ENCODE data around the gene WRNIP1.

Gene WRNIP1

DNA sequence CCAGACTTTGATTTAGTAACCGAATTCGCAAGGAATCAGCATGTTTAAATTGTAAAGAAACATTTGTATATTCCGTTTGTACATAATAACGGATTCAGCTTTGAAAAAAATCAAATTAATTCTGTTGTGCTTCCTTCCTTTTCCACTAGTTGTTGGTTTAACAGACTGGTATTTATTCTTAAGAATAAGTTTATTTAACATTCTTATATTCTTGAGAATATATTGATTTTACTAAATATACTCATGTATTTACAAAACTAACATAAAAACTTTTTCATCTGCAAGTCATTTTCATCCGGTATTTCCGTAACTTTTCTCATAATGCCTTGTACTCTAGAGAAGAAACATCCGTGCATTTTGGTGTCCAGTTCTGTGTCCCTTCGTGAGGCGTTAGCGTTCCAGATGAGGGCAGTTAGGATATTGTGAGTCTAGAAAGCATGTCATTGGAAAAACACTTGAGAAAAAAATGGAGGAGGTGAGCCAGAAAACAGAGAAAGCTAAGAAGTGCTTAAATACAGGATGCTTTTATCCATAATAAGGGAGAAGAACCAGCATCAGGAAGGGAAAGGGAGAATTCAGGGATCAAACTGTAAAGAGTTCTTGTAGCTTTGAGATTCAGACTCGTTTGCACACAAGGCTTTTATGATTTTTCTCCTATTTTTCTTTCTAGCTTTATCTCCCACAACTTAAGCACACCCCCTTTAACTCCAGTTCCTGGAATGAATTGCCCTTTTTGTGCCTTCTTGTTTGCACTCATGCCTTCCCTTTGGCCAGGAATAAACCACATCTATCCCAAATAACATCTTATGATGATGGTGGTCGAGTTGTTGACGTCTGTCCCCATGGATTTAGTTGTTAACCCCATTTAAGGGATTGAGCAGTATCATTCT, 1.8 kb downstream of the WRNIP1 start (continued):
- TF ChIP-seq, protein P1, sequence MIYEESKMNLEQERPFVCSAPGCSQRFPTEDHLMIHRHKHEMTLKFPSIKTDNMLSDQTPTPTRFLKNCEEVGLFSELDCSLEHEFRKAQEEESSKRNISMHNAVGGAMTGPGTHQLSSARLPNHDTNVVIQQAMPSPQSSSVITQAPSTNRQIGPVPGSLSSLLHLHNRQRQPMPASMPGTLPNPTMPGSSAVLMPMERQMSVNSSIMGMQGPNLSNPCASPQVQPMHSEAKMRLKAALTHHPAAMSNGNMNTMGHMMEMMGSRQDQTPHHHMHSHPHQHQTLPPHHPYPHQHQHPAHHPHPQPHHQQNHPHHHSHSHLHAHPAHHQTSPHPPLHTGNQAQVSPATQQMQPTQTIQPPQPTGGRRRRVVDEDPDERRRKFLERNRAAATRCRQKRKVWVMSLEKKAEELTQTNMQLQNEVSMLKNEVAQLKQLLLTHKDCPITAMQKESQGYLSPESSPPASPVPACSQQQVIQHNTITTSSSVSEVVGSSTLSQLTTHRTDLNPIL (CRISPR knock-in tag; IDR thresholded peaks at IDR 0.05; ENCODE audit: low read depth) = no peak
- TF ChIP-seq, protein P2, sequence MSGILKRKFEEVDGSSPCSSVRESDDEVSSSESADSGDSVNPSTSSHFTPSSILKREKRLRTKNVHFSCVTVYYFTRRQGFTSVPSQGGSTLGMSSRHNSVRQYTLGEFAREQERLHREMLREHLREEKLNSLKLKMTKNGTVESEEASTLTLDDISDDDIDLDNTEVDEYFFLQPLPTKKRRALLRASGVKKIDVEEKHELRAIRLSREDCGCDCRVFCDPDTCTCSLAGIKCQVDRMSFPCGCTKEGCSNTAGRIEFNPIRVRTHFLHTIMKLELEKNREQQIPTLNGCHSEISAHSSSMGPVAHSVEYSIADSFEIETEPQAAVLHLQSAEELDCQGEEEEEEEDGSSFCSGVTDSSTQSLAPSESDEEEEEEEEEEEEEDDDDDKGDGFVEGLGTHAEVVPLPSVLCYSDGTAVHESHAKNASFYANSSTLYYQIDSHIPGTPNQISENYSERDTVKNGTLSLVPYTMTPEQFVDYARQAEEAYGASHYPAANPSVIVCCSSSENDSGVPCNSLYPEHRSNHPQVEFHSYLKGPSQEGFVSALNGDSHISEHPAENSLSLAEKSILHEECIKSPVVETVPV (CRISPR knock-in tag; IDR thresholded peaks at IDR 0.05) = no peak

DNA sequence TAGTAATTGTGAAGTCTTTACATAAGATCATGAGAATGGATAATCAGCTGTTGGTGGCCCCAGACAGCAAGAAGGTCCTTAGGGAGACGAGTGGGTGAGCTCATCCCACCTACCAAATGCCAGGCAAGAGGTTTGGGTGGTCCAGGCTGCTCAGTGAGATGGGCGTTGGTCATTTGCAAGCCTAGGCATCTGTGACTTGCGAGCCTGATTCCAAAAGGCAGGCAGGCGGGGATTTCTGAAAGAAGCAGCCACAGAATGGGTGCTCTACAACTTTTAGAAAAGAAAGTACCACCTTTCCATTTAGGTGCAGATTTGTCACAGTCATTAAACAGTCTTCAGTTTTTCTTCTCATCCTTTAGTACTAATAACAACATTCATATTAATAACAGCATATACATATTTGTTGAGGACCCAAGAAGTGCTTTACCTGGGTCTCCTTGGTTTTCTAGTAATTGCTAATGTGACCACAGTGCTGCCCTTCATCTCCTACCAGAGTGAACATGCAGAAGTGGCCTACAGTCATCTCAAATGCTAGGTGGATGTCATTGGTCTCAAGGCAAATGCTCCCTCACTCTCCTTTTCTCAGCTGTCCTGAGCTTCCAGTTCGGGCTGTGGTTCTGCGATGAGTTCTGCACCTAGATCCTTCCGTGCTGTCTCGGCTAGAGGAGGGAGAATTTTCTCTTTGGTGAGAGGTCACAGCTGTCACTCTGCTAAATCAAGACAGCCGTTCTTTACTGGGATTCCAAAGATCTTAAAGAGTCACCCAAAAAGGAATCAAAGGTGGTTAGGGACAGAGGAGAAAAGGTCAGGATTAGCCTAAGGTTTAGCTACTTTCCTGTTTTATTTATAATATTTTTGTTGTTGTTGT, 2.7 kb downstream of the WRNIP1 start:
- no peak for ATAC-seq
- TF ChIP-seq GLIS3 (CRISPR knock-in tag; IDR thresholded peaks at IDR 0.05) (no peak), ESRRG (CRISPR knock-in tag; IDR thresholded peaks at IDR 0.05) (no peak), RARB (CRISPR knock-in tag; IDR thresholded peaks at IDR 0.05) (no peak), BACH2 (CRISPR knock-in tag; IDR thresholded peaks at IDR 0.05; ENCODE audit: borderline replicate concordance) (no peak), ISL1 (CRISPR knock-in tag; IDR thresholded peaks at IDR 0.05) (no peak), TOX (CRISPR knock-in tag; IDR thresholded peaks at IDR 0.05; ENCODE audit: borderline replicate concordance) (no peak), ZNF8 (CRISPR knock-in tag; IDR thresholded peaks at IDR 0.05) (no peak), ZNF70 (CRISPR knock-in tag; IDR thresholded peaks at IDR 0.05) (no peak), SNAI2 (CRISPR knock-in tag; IDR thresholded peaks at IDR 0.05) (no peak)
- TF ChIP-seq, protein P3, sequence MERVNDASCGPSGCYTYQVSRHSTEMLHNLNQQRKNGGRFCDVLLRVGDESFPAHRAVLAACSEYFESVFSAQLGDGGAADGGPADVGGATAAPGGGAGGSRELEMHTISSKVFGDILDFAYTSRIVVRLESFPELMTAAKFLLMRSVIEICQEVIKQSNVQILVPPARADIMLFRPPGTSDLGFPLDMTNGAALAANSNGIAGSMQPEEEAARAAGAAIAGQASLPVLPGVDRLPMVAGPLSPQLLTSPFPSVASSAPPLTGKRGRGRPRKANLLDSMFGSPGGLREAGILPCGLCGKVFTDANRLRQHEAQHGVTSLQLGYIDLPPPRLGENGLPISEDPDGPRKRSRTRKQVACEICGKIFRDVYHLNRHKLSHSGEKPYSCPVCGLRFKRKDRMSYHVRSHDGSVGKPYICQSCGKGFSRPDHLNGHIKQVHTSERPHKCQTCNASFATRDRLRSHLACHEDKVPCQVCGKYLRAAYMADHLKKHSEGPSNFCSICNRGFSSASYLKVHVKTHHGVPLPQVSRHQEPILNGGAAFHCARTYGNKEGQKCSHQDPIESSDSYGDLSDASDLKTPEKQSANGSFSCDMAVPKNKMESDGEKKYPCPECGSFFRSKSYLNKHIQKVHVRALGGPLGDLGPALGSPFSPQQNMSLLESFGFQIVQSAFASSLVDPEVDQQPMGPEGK (CRISPR knock-in tag; IDR thresholded peaks at IDR 0.05; ENCODE audit: borderline replicate concordance) = no peak
- TF ChIP-seq, protein P4, sequence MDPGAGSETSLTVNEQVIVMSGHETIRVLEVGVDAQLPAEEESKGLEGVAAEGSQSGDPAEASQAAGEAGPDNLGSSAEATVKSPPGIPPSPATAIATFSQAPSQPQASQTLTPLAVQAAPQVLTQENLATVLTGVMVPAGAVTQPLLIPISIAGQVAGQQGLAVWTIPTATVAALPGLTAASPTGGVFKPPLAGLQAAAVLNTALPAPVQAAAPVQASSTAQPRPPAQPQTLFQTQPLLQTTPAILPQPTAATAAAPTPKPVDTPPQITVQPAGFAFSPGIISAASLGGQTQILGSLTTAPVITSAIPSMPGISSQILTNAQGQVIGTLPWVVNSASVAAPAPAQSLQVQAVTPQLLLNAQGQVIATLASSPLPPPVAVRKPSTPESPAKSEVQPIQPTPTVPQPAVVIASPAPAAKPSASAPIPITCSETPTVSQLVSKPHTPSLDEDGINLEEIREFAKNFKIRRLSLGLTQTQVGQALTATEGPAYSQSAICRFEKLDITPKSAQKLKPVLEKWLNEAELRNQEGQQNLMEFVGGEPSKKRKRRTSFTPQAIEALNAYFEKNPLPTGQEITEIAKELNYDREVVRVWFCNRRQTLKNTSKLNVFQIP (CRISPR knock-in tag; IDR thresholded peaks at IDR 0.05; ENCODE audit: borderline replicate concordance, low read depth) = no peak
- TF ChIP-seq, protein P5, sequence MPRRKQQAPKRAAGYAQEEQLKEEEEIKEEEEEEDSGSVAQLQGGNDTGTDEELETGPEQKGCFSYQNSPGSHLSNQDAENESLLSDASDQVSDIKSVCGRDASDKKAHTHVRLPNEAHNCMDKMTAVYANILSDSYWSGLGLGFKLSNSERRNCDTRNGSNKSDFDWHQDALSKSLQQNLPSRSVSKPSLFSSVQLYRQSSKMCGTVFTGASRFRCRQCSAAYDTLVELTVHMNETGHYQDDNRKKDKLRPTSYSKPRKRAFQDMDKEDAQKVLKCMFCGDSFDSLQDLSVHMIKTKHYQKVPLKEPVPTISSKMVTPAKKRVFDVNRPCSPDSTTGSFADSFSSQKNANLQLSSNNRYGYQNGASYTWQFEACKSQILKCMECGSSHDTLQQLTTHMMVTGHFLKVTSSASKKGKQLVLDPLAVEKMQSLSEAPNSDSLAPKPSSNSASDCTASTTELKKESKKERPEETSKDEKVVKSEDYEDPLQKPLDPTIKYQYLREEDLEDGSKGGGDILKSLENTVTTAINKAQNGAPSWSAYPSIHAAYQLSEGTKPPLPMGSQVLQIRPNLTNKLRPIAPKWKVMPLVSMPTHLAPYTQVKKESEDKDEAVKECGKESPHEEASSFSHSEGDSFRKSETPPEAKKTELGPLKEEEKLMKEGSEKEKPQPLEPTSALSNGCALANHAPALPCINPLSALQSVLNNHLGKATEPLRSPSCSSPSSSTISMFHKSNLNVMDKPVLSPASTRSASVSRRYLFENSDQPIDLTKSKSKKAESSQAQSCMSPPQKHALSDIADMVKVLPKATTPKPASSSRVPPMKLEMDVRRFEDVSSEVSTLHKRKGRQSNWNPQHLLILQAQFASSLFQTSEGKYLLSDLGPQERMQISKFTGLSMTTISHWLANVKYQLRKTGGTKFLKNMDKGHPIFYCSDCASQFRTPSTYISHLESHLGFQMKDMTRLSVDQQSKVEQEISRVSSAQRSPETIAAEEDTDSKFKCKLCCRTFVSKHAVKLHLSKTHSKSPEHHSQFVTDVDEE (CRISPR knock-in tag; IDR thresholded peaks at IDR 0.05) = no peak

DNA sequence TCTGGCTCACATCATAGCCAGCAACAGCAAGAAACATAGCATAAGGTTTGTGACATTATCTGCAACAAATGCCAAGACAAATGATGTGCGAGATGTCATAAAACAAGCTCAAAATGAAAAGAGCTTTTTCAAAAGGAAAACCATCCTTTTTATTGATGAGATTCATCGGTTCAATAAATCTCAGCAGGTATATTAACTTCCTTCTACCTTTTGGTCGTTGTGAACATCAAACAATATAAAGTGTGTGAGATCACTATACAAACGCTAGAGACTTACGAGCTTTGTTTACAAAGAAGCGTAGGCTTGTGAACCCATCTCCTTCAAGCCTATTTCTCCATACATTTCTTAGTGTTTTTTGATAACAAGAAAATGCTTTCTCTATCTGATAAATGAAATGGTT, 3.5 kb downstream of the WRNIP1 start:
- TF ChIP-seq, protein P4 (CRISPR knock-in tag; IDR thresholded peaks at IDR 0.05; ENCODE audit: borderline replicate concordance, low read depth) = no peak
- no peak for TF ChIP-seq ISL1 (CRISPR knock-in tag; IDR thresholded peaks at IDR 0.05)
- no peak for TF ChIP-seq GLIS3 (CRISPR knock-in tag; IDR thresholded peaks at IDR 0.05)
- no peak for TF ChIP-seq ZNF565 (CRISPR knock-in tag; conservative IDR thresholded peaks at IDR 0.05; ENCODE audit: low read depth)
- TF ChIP-seq BACH2 (CRISPR knock-in tag; IDR thresholded peaks at IDR 0.05; ENCODE audit: borderline replicate concordance) = no peak
- TF ChIP-seq TOX (CRISPR knock-in tag; IDR thresholded peaks at IDR 0.05; ENCODE audit: borderline replicate concordance) = no peak
- TF ChIP-seq, protein P3 (CRISPR knock-in tag; IDR thresholded peaks at IDR 0.05; ENCODE audit: borderline replicate concordance) = no peak
- no peak for TF ChIP-seq RARB (CRISPR knock-in tag; IDR thresholded peaks at IDR 0.05)
- TF ChIP-seq TCF4 (CRISPR knock-in tag; IDR thresholded peaks at IDR 0.05; ENCODE audit: borderline replicate concordance) = no peak
- no peak for TF ChIP-seq OSR1 (CRISPR knock-in tag; IDR thresholded peaks at IDR 0.05)
- no peak for TF ChIP-seq ZC3H10 (CRISPR knock-in tag; IDR thresholded peaks at IDR 0.05)
- TF ChIP-seq, protein P5 (CRISPR knock-in tag; IDR thresholded peaks at IDR 0.05) = no peak
- no peak for ATAC-seq
